Stromal cell of bone marrow (primary cell): Measurements from ENCODE around the gene OMA1.

Source experiments
- DNase-seq: peaks from one replicate; pipeline ENCODE4 v3.0.0-alpha.2; 2012; ENCODE audit warnings: low read depth

The OMA1 gene

GRCh38 chr1:58431901-58432620 lies 114.5 kb downstream of the OMA1 start:
- DNase-seq, result no peak
